NOMO-1 treated with DMSO at 0.1 percent for 48 hours (cell line): ENCODE measurements around the gene DENND1B.

ENCODE experiments used
- DNase-seq: peaks from one replicate; lab custom pipeline; 2025; ENCODE audit not compliant: unreplicated experiment; lab: John Stamatoyannopoulos, UW

The DENND1B gene

GRCh38 chr1:197686702-197687355, 88.5 kb downstream of the DENND1B start:
- DNase-seq = no peak

- DNase-seq = no peak
These were observed 89.0 kb downstream of the DENND1B start for GRCh38 chr1:197686231-197686630.

- no peak for DNase-seq
These were observed 89.5 kb downstream of the DENND1B start for GRCh38 chr1:197685785-197686184.

GRCh38 chr1:197683895-197684553, 91.3 kb downstream of the DENND1B start:
- DNase-seq = no peak

- DNase-seq = no peak
These were observed 92.0 kb downstream of the DENND1B start for GRCh38 chr1:197683280-197683679.

GRCh38 chr1:197680311-197680710, 95.0 kb downstream of the DENND1B start:
- no peak for DNase-seq

- DNase-seq = no peak
These were observed 97.5 kb downstream of the DENND1B start for GRCh38 chr1:197677752-197678295.

GRCh38 chr1:197677313-197677712, 98.0 kb downstream of the DENND1B start:
- DNase-seq = no peak

- peak; percentile 28 for DNase-seq
These were observed 99.6 kb downstream of the DENND1B start for GRCh38 chr1:197675583-197676208.

- no peak for DNase-seq
These were observed 101.0 kb downstream of the DENND1B start for GRCh38 chr1:197674286-197674685.

GRCh38 chr1:197673292-197673691, 102.0 kb downstream of the DENND1B start:
- no peak for DNase-seq

- no peak for DNase-seq
These were observed 102.9 kb downstream of the DENND1B start for GRCh38 chr1:197672347-197672746.

GRCh38 chr1:197671920-197672319, 103.4 kb downstream of the DENND1B start:
- DNase-seq = no peak

GRCh38 chr1:197671140-197671539, 104.1 kb downstream of the DENND1B start:
- no peak for DNase-seq

- no peak for DNase-seq
These were observed 108.5 kb downstream of the DENND1B start for GRCh38 chr1:197666769-197667285.

- no peak for DNase-seq
These were observed 110.9 kb downstream of the DENND1B start for GRCh38 chr1:197664391-197664790.

- no peak for DNase-seq
These were observed 111.9 kb downstream of the DENND1B start for GRCh38 chr1:197663162-197663953.

- no peak for DNase-seq
These were observed 114.9 kb downstream of the DENND1B start for GRCh38 chr1:197660389-197660788.

- peak; percentile 35 for DNase-seq
These were observed 116.1 kb downstream of the DENND1B start for GRCh38 chr1:197659171-197659570.

GRCh38 chr1:197649188-197649587, 126.1 kb downstream of the DENND1B start:
- no peak for DNase-seq

- DNase-seq = no peak
These were observed 137.0 kb downstream of the DENND1B start for GRCh38 chr1:197638316-197638715.
